Measurements from ENCODE around the gene MSRB3.

Gene MSRB3

DNA sequence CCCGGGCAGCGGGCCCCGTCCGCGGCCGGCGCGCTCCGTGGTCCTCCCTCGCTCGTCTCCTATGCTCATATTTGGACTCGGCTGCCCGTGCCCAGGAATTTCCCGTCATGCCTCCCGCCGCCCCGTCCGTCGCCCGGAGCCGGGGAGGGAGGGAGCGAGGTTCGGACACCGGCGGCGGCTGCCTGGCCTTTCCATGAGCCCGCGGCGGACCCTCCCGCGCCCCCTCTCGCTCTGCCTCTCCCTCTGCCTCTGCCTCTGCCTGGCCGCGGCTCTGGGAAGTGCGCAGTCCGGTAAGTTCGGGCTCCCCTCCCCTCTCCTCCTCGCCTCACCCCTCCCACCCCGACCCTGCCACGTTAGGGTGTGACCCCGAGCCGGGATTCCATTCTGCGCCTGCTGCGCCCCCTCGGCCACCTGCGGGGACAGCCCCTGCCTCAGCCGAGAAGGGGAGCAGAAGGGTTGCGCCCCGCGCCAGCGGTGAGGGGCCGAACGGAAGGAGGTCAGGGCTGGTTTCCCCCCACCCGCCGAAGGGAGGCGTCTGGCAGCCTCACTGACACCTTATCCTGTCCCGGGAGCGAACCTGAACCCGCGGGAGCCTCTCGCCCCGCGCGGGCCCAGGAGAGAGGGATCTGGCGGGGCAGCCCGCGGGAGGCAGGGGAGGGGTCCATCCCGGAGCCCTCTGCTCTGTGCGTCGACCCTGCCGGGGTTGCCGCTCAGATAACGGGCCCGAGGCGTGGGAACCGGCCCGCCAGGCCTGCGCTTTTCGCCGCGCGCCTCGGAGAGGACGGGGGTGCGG is at the start of gene MSRB3:
TSS of gene MSRB3 (plus strand) at position 108 of the 793 bp plus-strand sequence. CDS start 29,897 bp downstream, outside the sequence.
- TF ChIP-seq, protein P1, sequence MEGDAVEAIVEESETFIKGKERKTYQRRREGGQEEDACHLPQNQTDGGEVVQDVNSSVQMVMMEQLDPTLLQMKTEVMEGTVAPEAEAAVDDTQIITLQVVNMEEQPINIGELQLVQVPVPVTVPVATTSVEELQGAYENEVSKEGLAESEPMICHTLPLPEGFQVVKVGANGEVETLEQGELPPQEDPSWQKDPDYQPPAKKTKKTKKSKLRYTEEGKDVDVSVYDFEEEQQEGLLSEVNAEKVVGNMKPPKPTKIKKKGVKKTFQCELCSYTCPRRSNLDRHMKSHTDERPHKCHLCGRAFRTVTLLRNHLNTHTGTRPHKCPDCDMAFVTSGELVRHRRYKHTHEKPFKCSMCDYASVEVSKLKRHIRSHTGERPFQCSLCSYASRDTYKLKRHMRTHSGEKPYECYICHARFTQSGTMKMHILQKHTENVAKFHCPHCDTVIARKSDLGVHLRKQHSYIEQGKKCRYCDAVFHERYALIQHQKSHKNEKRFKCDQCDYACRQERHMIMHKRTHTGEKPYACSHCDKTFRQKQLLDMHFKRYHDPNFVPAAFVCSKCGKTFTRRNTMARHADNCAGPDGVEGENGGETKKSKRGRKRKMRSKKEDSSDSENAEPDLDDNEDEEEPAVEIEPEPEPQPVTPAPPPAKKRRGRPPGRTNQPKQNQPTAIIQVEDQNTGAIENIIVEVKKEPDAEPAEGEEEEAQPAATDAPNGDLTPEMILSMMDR (IDR thresholded peaks at IDR 0.05) = no peak
- peak within 1 kb of the TSS; percentile 98 for H3K4me3 ChIP-seq
- DNase-seq (ENCODE audit: low spot score) = peak; percentile 89
- H3K27ac ChIP-seq = peak within 1 kb of the TSS; percentile 97 to 99

DNA sequence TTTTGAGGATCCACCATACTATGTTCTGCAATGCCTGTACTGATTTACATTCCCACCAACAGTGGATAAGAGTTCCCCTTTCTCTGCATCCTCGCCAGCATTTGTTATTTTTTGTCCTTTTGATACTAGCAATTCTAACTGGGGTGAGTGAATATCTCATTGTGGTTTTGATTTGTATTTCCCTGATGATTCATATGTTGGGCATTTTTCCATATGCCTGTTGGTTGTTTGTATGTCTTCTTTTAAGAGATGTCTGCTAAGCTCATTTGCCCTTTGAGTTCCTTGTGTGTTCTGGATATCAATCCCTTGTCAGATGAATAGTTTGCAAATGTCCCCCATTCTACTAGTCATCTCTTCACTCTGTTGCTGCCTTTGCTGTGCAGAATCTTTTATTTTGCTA is 49.0 kb upstream of the MSRB3 start:
- TF ChIP-seq, protein P1 (IDR thresholded peaks at IDR 0.05) = no peak
- Histone ChIP-seq H3K27ac (no peak overlapping the region), H3K4me3 (no peak overlapping the region)
- DNase-seq (ENCODE audit: low spot score) = no peak

DNA sequence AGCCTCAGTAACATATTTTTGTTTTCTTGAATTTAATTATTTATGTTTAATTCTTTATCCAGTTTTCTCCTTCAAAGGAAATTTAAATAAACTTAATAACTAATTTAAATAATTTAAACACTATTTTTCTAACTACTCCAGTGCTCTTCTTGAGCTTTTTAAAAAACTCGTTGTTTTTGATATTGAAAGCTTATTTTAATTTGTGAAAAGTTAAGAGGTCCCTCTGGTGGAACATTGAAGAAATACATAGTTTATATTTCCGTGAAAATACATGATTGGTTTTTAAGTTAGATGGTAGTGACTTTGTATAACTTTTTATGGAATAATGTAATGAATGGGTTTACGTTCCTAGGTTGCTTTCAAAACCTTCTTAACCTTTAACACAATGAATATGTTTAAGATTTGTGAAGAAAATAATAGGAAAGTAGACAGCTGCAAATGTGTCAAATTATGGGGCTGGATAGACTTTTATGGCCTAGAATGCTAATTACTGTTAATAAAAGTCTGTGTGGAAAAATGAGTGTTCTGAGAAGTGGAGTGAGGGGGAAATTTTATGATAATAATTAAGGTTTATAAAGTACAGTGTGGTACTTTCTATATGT is 45.9 kb upstream of the MSRB3 start:
- H3K27ac ChIP-seq = no peak overlapping the region
- H3K4me3 ChIP-seq = no peak overlapping the region
- no peak for DNase-seq (ENCODE audit: low spot score)
- TF ChIP-seq, protein P1 (IDR thresholded peaks at IDR 0.05) = peak; percentile 28

DNA sequence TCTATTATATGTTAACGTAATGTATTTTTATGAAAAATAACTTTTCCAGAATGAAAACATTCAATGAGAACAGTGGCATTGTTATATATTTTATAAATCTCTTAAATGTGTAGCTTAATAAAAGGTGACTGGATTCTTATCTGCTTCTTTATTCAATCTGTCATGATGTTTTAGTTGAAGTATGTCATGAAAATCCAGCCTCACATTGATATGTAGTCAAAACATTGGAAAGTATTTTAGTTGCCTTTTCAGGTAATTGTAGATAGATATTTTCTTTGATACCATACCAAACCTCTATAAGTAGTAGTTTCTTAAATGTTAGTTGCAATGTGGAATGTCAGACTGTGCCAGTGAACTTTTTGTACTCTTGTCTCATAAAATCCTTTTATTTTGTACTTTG is 41.3 kb upstream of the MSRB3 start:
- TF ChIP-seq, protein P1 (IDR thresholded peaks at IDR 0.05) = no peak
- Histone ChIP-seq H3K27ac (no peak overlapping the region), H3K4me3 (no peak overlapping the region)
- DNase-seq (ENCODE audit: low spot score) = no peak

DNA sequence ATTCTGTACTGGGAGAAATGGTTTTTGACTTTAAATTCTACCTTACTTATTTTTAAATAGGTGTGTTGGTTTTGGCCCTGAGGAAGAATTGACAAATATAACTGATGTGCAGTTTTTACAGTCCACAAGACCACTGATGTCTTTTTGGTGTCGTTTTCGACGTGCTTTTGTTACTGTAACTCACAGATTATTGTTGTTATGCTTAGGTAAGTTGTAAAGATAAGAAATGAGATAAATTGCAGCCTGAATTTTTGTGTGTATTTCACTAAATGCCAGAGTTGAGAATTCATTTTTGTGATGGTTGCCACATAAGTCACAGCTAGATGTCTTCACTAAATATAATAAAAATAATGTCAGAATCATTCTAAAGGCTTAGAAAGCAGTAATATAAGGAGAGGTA is 39.9 kb upstream of the MSRB3 start:
- TF ChIP-seq, protein P1 (IDR thresholded peaks at IDR 0.05) = no peak
- H3K4me3 ChIP-seq = no peak overlapping the region
- no peak for DNase-seq (ENCODE audit: low spot score)
- H3K27ac ChIP-seq = no peak overlapping the region

DNA sequence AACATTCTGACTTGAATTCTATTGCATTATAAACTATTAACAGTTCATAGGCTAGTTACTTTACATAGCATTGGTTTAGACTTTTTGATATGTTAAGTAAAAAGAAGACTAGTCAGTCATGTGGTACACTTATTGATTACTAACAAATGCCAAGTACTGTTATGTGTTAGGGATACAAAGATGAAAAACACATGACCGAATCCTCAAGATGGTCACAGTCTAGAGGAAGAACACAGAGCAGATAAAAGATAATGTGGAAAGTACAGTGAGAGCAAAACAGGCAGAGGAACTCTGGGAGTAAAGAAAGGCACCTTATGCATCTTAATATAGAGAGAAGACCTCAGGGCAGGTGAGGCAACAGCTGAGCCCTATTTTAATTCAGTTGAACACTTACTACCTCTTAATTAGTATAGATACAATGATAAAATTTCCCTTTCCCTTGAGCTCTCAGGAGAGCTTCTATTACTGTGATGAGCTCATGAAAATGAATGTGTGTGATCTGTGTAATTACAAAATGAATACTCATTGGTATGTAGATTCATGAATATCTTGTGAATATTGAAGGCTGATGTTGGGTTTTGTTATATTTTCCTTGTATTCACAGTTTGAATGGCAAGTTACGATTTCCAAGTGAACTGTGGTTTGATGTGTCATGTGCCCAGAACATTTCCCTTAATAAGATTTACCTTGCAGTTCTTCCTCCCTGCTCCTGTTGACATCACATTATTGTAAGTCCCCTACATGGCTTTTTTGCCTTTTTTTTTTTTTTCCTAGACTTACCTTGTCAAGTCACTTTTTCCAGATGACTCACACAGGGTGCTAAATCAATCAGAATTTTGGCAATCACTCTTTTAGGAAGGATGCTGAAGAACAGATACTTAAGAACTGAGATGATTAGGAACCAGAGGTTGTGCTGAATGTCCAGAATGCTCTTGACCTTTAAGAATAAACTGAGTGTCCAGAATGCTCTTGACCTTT is 29.5 kb upstream of the MSRB3 start:
- no peak for DNase-seq (ENCODE audit: low spot score)
- Histone ChIP-seq H3K4me3 (no peak overlapping the region), H3K27ac (no peak overlapping the region)
- TF ChIP-seq, protein P1 (IDR thresholded peaks at IDR 0.05) = no peak

Data from coronary artery (tissue), 2 donors.